Central memory CD8-positive, alpha-beta T cell (primary cell): Measurements from ENCODE around the gene EXTL2.
"Not testable (repeated sequence)": the region's sequence is repeated elsewhere in the genome, so short reads cannot be mapped to it uniquely, and the experiment has no call there.

Experiments
- ATAC-seq: fragments of 150-1000 bp; cut with Tn5 transposase; replicated peaks from 2 replicates; pipeline ENCODE4 v1.10.0; 2022; ENCODE audit warnings: mild to moderate bottlenecking, moderate FRiP score, moderate number of reproducible peaks; ENCODE audit not compliant: poor library complexity, severe bottlenecking; ENCODE audit errors: extremely low read depth
- DNase-seq, 2 donors: peaks; one replicate each; pipeline ENCODE4 v3.0.0; 2021; ENCODE audit warnings: low spot score in 2 of 2
- H3K27ac Mint-ChIP-seq: one replicate; pipeline ENCODE4 v1.8.0; 2022; ENCODE audit warnings: low read depth, mild to moderate bottlenecking, moderate library complexity, mixed read lengths
- H3K27me3 Mint-ChIP-seq: one replicate; pipeline ENCODE4 v1.8.0; 2022; ENCODE audit warnings: mixed read lengths
- H3K36me3 Mint-ChIP-seq: one replicate; pipeline ENCODE4 v1.8.0; 2022; ENCODE audit warnings: mild to moderate bottlenecking, moderate library complexity, mixed read lengths; ENCODE audit not compliant: insufficient read depth
- H3K4me1 Mint-ChIP-seq: one replicate; pipeline ENCODE4 v1.8.0; 2022; ENCODE audit warnings: mixed read lengths
- H3K4me3 Mint-ChIP-seq: one replicate; pipeline ENCODE4 v1.8.0; 2022; ENCODE audit warnings: mild to moderate bottlenecking, moderate library complexity, mixed read lengths
- H3K9me3 Mint-ChIP-seq: one replicate; pipeline ENCODE4 v1.8.0; 2022; ENCODE audit warnings: mixed read lengths

Gene EXTL2

DNA sequence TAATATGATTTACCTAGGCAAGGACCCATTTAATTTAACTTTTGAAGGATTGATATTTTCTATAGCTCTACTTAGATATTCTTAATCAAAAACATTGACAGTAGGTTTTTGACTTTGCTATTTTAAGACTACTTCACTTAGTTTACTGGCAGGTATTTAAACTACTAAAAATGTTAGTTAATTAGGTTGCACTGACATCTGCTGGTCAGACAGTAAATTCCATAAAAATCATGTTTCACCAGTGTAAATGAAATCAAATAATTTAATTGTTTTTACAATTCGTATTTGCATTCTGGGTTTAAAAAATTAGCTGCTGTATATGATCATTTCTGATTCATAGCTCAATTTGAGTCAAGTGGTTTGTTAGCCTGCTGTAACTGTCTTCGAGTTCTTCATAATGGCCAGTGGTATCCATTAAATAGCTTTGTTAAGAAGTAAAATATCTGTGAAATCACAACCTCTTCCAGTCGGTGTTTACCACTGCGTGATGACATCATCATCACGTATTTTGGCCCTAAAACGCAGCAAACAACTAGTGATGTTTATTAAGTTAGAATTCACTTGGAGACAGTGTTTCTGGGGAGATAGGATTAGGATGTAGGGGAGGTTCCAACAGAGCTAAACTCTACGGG lies 26.2 kb downstream of the EXTL2 start:
- no peak overlapping the region for H3K4me3 Mint-ChIP-seq
- no peaks in the 10 kb centered on the region for H3K36me3 Mint-ChIP-seq
- no peaks in the 10 kb centered on the region for H3K4me1 Mint-ChIP-seq
- no peaks in the 10 kb centered on the region for H3K27me3 Mint-ChIP-seq
- H3K9me3 Mint-ChIP-seq = no peaks in the 10 kb centered on the region
- ATAC-seq (no peak), DNase-seq (no peak)
- no peak overlapping the region for H3K27ac Mint-ChIP-seq

DNA sequence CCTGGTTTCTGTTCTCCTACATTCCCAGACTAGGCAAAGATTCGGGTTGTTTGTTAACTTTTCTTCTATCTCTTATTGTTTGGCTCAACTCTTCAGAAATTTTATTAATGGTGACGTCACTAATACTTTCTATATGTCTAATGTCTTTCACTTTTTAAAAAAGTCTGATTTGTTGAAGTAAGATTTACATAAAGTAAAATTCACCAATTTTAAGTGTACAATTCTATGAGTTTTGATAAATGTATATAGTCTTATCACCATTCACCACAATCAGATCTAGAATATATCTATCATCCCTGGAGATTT lies 27.8 kb downstream of the EXTL2 start:
- no peak for ATAC-seq
- DNase-seq = no peak
- no peaks in the 10 kb centered on the region for H3K36me3 Mint-ChIP-seq
- no peaks in the 10 kb centered on the region for H3K4me1 Mint-ChIP-seq
- H3K4me3 Mint-ChIP-seq = no peak overlapping the region
- no peak overlapping the region for H3K27ac Mint-ChIP-seq
- no peaks in the 10 kb centered on the region for H3K27me3 Mint-ChIP-seq
- H3K9me3 Mint-ChIP-seq = no peaks in the 10 kb centered on the region

DNA sequence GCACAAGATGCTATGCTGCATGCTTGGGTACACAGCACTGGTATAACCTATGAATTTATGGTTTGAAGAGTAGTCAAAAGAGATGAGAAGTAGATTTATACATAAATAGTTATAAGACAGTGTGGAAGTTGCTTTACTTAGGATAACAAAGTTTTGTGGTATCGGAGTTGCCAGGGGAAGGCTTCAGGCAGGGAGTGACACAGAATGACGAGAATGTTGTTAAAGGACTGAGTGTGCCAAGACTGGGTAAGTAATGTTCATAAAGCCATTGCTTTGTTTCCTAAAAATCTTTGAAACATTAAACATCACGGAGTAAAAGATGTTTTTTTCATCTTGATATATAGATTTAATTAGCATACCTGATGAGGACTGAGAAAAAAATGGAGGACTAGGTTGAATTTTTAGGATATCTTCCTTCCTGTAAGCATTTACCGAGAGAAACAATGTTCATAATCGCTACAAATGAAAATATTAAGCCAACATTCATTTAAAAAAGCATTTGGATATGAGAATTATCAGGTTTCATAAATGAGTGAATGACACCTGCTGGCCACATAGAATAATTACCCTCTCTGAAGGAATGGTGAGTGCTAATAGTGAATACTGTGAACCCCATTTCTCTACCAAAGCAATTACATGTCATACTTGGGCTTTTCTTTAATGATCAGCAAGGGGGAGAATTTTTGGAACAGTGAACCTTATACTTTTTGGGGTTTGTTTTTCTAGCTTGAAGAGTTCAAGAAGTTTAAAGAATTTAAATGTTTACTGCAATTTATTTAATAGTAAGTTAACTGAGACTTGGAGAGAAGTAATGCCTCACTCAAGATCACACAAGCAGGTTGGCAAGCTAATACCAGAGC lies 28.4 kb downstream of the EXTL2 start:
- ATAC-seq = peak; percentile 46
- no peaks in the 10 kb centered on the region for H3K36me3 Mint-ChIP-seq

DNA sequence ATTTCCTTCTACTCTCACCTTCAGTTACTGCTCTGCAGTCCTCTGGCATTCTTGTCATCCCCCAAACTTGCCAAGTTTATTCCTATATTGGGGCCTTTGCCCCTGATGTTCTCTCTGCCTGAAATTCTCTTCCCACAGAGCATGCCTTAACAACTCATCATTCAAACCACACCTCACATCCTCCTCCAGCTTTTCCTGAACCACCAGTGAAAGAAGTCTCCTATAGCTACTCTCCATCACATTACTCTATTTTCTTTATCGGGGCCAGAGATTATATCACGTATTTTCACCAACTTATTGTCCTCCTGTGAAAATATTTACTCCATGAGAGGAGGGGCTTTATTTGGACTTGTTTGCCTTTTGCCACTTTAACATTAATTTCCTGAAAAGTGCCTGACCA lies 32.1 kb downstream of the EXTL2 start:
- no peaks in the 10 kb centered on the region for H3K36me3 Mint-ChIP-seq
- DNase-seq = no peak
- no peaks in the 10 kb centered on the region for H3K9me3 Mint-ChIP-seq
- H3K4me1 Mint-ChIP-seq = no peaks in the 10 kb centered on the region
- no peak overlapping the region for H3K27ac Mint-ChIP-seq
- H3K4me3 Mint-ChIP-seq = no peak overlapping the region
- H3K27me3 Mint-ChIP-seq = no peaks in the 10 kb centered on the region
- no peak for ATAC-seq

More for the DNA sequence above, 28.4 kb downstream of the EXTL2 start:
- Mint-ChIP-seq H3K9me3 (no peaks in the 10 kb centered on the region), H3K4me1 (no peaks in the 10 kb centered on the region), H3K4me3 (no peak overlapping the region), H3K27ac (no peak overlapping the region), H3K27me3 (no peaks in the 10 kb centered on the region)
- no peak for DNase-seq

DNA sequence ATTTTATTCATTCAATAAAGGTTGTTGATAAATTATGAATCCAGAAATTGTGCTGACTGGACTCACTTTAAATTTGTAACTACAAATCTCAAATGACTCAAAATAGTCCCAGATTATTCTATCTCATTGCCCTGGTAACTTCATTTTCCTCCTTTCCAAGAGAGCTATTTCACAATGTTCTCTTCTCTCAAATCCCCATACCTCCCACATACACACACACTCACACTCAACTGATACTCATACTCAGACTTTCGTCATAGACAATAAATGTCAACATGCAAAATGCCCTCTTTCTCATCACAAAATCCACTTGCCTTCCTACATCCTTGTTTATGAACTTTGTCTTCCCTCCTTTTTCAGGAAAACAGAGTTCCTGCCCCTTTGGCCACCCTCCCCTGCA lies 33.3 kb downstream of the EXTL2 start:
- no peak for ATAC-seq
- Mint-ChIP-seq H3K9me3 (no peaks in the 10 kb centered on the region), H3K4me3 (no peak overlapping the region), H3K27ac (no peak overlapping the region), H3K27me3 (peaks cover 6% of the 10 kb centered on the region), H3K4me1 (no peaks in the 10 kb centered on the region), H3K36me3 (no peaks in the 10 kb centered on the region)
- DNase-seq = no peak

DNA sequence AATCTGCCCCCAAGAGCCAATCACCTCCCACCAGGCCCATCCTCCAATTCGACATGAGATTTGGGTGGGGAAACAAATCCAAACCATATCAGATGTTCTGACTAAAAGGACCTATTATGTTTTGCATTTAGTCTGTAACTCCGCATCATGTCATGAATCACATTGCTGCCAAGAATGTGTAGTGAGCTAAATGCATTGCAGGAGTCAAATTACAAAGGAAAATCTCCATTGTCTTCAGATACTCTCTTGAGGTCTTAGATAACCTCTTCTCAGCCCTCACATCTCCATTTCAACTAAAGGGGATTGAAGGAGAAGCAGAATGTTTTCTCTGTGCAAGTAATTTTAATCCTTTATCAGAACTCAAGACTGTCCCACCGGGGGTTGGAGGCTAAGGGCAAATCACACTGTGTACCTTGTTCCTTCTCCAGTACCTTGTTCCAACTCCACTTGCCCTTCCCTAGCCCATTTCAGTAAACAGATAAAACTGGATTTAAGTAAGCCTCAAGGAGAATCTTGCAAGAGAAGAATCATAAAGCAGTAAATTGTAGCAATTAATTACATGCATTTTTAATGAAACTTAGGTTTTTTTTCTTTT lies 34.1 kb downstream of the EXTL2 start:
- no peak for DNase-seq
- peaks cover 14% of the 10 kb centered on the region for H3K27me3 Mint-ChIP-seq

DNA sequence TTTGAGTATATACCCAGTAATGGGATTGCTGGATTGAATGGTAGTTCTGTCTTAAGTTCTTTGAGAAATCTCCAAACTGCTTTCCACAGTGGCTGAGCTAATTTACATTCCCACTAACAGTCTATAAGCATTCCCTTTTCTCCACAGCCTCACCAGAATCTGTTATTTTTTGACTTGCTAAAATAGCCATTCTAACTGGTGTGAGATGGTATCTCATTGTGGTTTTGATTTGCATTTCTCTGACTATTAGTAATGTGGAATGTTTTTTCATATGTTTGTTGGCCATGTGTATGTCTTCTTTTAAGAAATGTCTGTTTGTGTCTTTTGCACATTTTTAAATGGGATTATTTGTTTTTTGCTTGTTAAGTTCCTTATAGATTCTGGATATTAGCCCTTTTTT lies 39.5 kb downstream of the EXTL2 start:
- H3K27me3 Mint-ChIP-seq = peaks cover 23% of the 10 kb centered on the region
- not testable (repeated sequence) for ATAC-seq, H3K36me3 Mint-ChIP-seq, H3K27ac Mint-ChIP-seq, H3K4me3 Mint-ChIP-seq, H3K4me1 Mint-ChIP-seq, DNase-seq, H3K9me3 Mint-ChIP-seq

More for the DNA sequence above, 34.1 kb downstream of the EXTL2 start:
- Mint-ChIP-seq H3K4me1 (no peaks in the 10 kb centered on the region), H3K9me3 (no peaks in the 10 kb centered on the region), H3K36me3 (no peaks in the 10 kb centered on the region), H3K4me3 (no peak overlapping the region), H3K27ac (no peak overlapping the region)
- no peak for ATAC-seq

DNA sequence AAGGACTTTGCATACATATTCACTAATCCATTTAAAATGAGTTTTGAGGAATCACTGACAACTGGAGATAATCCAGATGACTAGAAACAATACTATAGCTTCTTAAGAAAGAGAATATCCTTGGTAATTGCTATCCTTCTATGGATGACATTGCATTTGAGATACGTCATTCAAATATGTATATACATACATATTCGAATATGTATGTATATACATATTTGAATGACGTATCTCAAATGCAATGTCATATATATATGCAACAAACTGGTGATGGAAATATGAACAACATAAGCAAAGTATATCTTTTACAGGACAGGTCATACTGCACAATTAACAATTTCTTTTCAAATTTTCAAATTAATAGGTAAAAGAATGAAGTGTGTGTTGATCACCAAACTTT lies 41.7 kb downstream of the EXTL2 start:
- no peak for ATAC-seq
- H3K36me3 Mint-ChIP-seq = no peaks in the 10 kb centered on the region
- no peaks in the 10 kb centered on the region for H3K9me3 Mint-ChIP-seq
- H3K27ac Mint-ChIP-seq = no peak overlapping the region
- H3K27me3 Mint-ChIP-seq = peaks cover 45% of the 10 kb centered on the region
- H3K4me3 Mint-ChIP-seq = no peak overlapping the region
- no peaks in the 10 kb centered on the region for H3K4me1 Mint-ChIP-seq
- DNase-seq = no peak

DNA sequence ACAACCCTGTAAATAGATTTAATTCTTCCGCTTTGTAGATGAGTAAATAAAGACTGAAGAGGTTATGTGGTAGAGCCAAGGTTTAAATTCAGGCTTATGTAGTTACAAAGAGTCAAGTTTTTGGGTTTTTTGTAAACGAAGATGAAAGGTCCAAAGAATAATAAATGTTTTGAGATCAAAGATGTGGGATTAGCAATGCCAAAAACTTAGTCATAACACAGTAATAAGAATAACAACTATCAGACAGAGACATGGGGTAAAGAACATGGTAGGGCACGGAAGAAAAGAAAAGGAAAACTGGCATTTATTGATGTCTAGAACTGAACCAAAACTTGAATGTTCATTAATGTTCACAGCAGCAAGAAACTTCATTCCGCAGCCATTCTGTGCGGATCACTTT lies 42.9 kb downstream of the EXTL2 start:
- Mint-ChIP-seq H3K4me1 (no peaks in the 10 kb centered on the region), H3K27me3 (peaks cover 48% of the 10 kb centered on the region), H3K36me3 (no peaks in the 10 kb centered on the region), H3K9me3 (no peaks in the 10 kb centered on the region), H3K4me3 (no peak overlapping the region), H3K27ac (no peak overlapping the region)
- DNase-seq (no peak), ATAC-seq (no peak)

DNA sequence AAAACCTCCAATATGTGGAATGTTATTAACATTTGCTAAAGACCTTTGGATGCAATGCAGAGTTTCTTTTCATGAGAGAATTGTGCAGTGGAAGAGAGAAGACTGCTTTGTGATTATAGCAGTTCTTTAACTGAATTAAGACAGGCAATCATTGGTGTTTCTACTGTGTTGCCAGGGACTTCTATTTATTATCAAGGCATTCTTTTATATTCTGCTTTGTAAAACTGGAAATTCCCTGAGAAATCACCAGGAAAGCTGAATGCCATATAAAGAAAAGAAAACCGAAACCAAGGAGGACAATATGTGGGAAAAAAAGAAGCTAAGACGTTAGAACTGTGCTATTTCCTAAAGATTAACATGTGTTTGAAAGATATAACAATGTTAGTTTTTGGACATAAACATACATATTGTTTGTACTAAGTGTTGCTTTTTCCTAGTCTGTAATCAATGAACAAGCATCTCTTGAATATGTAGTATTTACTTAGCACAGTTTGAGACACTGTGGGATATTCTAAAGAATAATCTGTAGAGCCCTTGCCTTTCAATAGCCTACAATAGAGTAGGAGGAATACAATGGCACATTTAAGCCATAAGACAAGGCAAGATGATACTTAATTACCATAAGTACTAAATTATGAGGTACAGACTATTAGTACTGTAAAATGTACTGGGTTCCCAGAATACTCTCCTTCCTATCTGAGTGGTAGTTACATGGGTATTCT lies 47.1 kb downstream of the EXTL2 start:
- DNase-seq = no peak
- no peak for ATAC-seq
- no peak overlapping the region for H3K27ac Mint-ChIP-seq
- no peaks in the 10 kb centered on the region for H3K4me1 Mint-ChIP-seq
- no peaks in the 10 kb centered on the region for H3K36me3 Mint-ChIP-seq
- H3K4me3 Mint-ChIP-seq = no peak overlapping the region
- H3K9me3 Mint-ChIP-seq = no peaks in the 10 kb centered on the region
- H3K27me3 Mint-ChIP-seq = peaks cover 55% of the 10 kb centered on the region

DNA sequence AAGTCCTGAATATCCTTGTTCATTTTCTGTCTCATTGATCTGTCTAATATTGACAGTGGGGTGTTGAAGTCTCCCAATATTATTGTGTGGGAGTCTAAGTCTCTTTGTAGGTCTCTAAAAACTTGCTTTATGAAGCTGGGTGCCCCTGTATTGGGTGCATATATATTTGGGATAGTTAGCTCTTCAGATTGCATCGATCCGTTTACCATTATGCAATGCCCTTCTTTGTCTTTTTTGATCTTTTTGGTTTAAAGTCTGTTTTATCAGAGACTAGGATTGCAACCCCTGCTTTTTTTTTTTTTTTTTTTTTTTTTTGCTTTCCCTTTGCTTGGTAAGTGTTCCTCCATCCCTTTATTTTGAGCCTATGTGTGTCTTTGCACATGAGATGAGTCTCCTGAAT lies 51.5 kb downstream of the EXTL2 start:
- H3K36me3 Mint-ChIP-seq, H3K27ac Mint-ChIP-seq, H3K4me1 Mint-ChIP-seq, H3K4me3 Mint-ChIP-seq, ATAC-seq, H3K9me3 Mint-ChIP-seq, DNase-seq: not testable (repeated sequence)
- H3K27me3 Mint-ChIP-seq = peaks cover 43% of the 10 kb centered on the region

DNA sequence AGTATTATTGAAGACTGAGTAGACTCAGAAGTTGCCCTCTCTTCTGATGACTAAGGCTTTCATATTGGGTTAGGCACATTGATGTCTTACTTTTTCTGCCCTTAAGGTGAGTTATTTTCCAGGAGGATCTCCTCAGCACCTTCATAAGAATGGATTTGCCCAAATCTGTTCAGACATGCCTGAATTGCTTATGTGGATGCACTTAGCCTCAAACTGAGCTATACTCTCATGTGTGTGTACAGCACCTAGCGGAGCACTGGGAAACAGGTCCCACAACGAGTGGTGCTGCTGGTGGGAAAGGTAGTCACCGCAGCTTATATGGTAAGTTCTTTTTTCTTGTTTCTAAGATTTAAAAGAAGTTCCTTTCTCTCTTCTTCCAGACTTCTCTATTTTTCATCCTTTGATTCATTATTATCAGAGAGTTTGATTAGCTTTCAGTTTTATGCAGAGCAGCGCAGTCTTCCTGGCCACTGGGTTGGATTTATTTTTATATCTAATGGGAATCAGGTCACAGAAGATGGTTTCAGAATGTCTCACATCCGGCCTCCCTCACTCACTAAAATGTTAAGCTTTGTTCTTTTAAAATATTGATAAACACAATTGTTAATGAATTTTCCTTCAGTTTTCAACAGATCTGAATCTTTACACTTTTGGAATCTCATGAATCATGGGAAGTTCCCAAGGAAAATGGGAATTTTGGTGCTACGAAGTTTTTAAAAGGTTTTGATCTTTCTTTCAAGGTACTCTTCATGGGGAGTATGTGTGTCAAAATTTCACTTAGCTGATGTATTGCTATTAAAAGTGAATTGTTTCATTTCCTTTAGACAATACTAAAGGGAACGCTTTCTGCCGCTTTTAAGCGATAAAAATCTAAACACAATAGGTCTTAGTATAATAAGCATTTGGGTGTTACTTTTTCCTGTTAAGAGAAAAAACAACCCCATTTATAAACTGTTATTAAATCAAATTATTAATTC lies 58.5 kb downstream of the EXTL2 start:
- no peak overlapping the region for H3K4me3 Mint-ChIP-seq
- H3K27ac Mint-ChIP-seq = no peak overlapping the region
- H3K27me3 Mint-ChIP-seq = peaks cover 4% of the 10 kb centered on the region
- no peak for ATAC-seq
- DNase-seq = no peak
- H3K9me3 Mint-ChIP-seq = peaks cover 2% of the 10 kb centered on the region
- no peaks in the 10 kb centered on the region for H3K36me3 Mint-ChIP-seq
- H3K4me1 Mint-ChIP-seq = no peaks in the 10 kb centered on the region
